ENCODE measurements around the gene BCORL1.

GRCh38 chrX:130091980-130092522 is 109.6 kb downstream of the BCORL1 start:
- peak; percentile 14 for TF ChIP-seq CTCF (IDR thresholded peaks at IDR 0.05)
- no peak for TF ChIP-seq EZH2 (IDR thresholded peaks at IDR 0.05; ENCODE audit: borderline replicate concordance, insufficient read depth, low read depth, low read length, poor library complexity, severe bottlenecking)

Measured in B cell (primary cell).